ENCODE results near the gene TTF2.

The TTF2 gene

GRCh38 chr1:117045644-117046043 lies 14.5 kb upstream of the TTF2 start:
- TF ChIP-seq YY1 (IDR thresholded peaks at IDR 0.05; ENCODE audit: insufficient read depth, insufficient read length) (no peak), ZNF274 (IDR thresholded peaks at IDR 0.05; ENCODE audit: low read depth, low read length) (no peak), SUZ12 (IDR thresholded peaks at IDR 0.05; ENCODE audit: extremely low read depth, insufficient read depth, insufficient read length) (no peak)
- no peak overlapping the region for H3K9ac ChIP-seq (ENCODE audit: insufficient read length, low read depth)
- H3K4me3 ChIP-seq (ENCODE audit: insufficient read length, low read depth): no peak overlapping the region
- H3K9me3 ChIP-seq (ENCODE audit: insufficient read depth, low read length): peaks cover 3% of the 10 kb centered on the region; the same call in 1 of the 2 replicates
- no peaks in the 10 kb centered on the region for H3K27me3 ChIP-seq (ENCODE audit: insufficient read depth, insufficient read length)
- H3K36me3 ChIP-seq (ENCODE audit: insufficient read depth, insufficient read length, low read length): peaks cover 8% of the 10 kb centered on the region
- no peak for DNase-seq (ENCODE audit: low read depth, low spot score)
- H3K4me1 ChIP-seq (ENCODE audit: insufficient read depth, insufficient read length): no peaks in the 10 kb centered on the region

GRCh38 chr1:117046781-117047180 lies 13.3 kb upstream of the TTF2 start:
- peaks cover 3% of the 10 kb centered on the region; the same call in 1 of the 2 replicates for H3K9me3 ChIP-seq (ENCODE audit: insufficient read depth, low read length)
- H3K27me3 ChIP-seq (ENCODE audit: insufficient read depth, insufficient read length): no peaks in the 10 kb centered on the region
- no peak overlapping the region for H3K9ac ChIP-seq (ENCODE audit: insufficient read length, low read depth)
- DNase-seq (ENCODE audit: low read depth, low spot score): no peak
- H3K4me3 ChIP-seq (ENCODE audit: insufficient read length, low read depth): no peak overlapping the region
- H3K4me1 ChIP-seq (ENCODE audit: insufficient read depth, insufficient read length): no peaks in the 10 kb centered on the region
- no peak for TF ChIP-seq YY1 (IDR thresholded peaks at IDR 0.05; ENCODE audit: insufficient read depth, insufficient read length)
- no peak for TF ChIP-seq ZNF274 (IDR thresholded peaks at IDR 0.05; ENCODE audit: low read depth, low read length)
- no peak for TF ChIP-seq SUZ12 (IDR thresholded peaks at IDR 0.05; ENCODE audit: extremely low read depth, insufficient read depth, insufficient read length)
- peaks cover 8% of the 10 kb centered on the region for H3K36me3 ChIP-seq (ENCODE audit: insufficient read depth, insufficient read length, low read length)

- H3K9ac ChIP-seq (ENCODE audit: insufficient read length, low read depth): no peak overlapping the region
- no peak overlapping the region for H3K4me3 ChIP-seq (ENCODE audit: insufficient read length, low read depth)
- peaks cover 8% of the 10 kb centered on the region for H3K36me3 ChIP-seq (ENCODE audit: insufficient read depth, insufficient read length, low read length)
- peaks cover 3% of the 10 kb centered on the region; the same call in 1 of the 2 replicates for H3K9me3 ChIP-seq (ENCODE audit: insufficient read depth, low read length)
- no peaks in the 10 kb centered on the region for H3K27me3 ChIP-seq (ENCODE audit: insufficient read depth, insufficient read length)
- TF ChIP-seq SUZ12 (IDR thresholded peaks at IDR 0.05; ENCODE audit: extremely low read depth, insufficient read depth, insufficient read length) (no peak), ZNF274 (IDR thresholded peaks at IDR 0.05; ENCODE audit: low read depth, low read length) (no peak), YY1 (IDR thresholded peaks at IDR 0.05; ENCODE audit: insufficient read depth, insufficient read length) (no peak)
- H3K4me1 ChIP-seq (ENCODE audit: insufficient read depth, insufficient read length): no peaks in the 10 kb centered on the region
- DNase-seq (ENCODE audit: low read depth, low spot score): no peak
Observed at GRCh38 chr1:117047271-117047670, 12.9 kb upstream of the TTF2 start.

GRCh38 chr1:117049857-117050256 lies 10.3 kb upstream of the TTF2 start:
- Histone ChIP-seq H3K9ac (ENCODE audit: insufficient read length, low read depth) (no peak overlapping the region), H3K36me3 (ENCODE audit: insufficient read depth, insufficient read length, low read length) (peaks cover 8% of the 10 kb centered on the region), H3K9me3 (ENCODE audit: insufficient read depth, low read length) (no peaks in the 10 kb centered on the region), H3K4me3 (ENCODE audit: insufficient read length, low read depth) (no peak overlapping the region), H3K27me3 (ENCODE audit: insufficient read depth, insufficient read length) (no peaks in the 10 kb centered on the region), H3K4me1 (ENCODE audit: insufficient read depth, insufficient read length) (no peaks in the 10 kb centered on the region)
- TF ChIP-seq YY1 (IDR thresholded peaks at IDR 0.05; ENCODE audit: insufficient read depth, insufficient read length): no peak
- no peak for TF ChIP-seq ZNF274 (IDR thresholded peaks at IDR 0.05; ENCODE audit: low read depth, low read length)
- DNase-seq (ENCODE audit: low read depth, low spot score): no peak

GRCh38 chr1:117051224-117052064 lies 8.7 kb upstream of the TTF2 start:
- Histone ChIP-seq H3K9me3 (ENCODE audit: insufficient read depth, low read length) (no peaks in the 10 kb centered on the region), H3K27me3 (ENCODE audit: insufficient read depth, insufficient read length) (no peaks in the 10 kb centered on the region), H3K9ac (ENCODE audit: insufficient read length, low read depth) (no peak overlapping the region), H3K36me3 (ENCODE audit: insufficient read depth, insufficient read length, low read length) (peaks cover 8% of the 10 kb centered on the region), H3K4me3 (ENCODE audit: insufficient read length, low read depth) (no peak overlapping the region), H3K4me1 (ENCODE audit: insufficient read depth, insufficient read length) (no peaks in the 10 kb centered on the region)
- TF ChIP-seq SUZ12 (IDR thresholded peaks at IDR 0.05; ENCODE audit: extremely low read depth, insufficient read depth, insufficient read length) (no peak), ZNF274 (IDR thresholded peaks at IDR 0.05; ENCODE audit: low read depth, low read length) (no peak), YY1 (IDR thresholded peaks at IDR 0.05; ENCODE audit: insufficient read depth, insufficient read length) (no peak)
- DNase-seq (ENCODE audit: low read depth, low spot score): no peak

- Histone ChIP-seq H3K27me3 (ENCODE audit: insufficient read depth, insufficient read length) (no peaks in the 10 kb centered on the region), H3K9me3 (ENCODE audit: insufficient read depth, low read length) (no peaks in the 10 kb centered on the region), H3K36me3 (ENCODE audit: insufficient read depth, insufficient read length, low read length) (peaks cover 5% of the 10 kb centered on the region), H3K4me1 (ENCODE audit: insufficient read depth, insufficient read length) (no peaks in the 10 kb centered on the region), H3K9ac (ENCODE audit: insufficient read length, low read depth) (no peak overlapping the region), H3K4me3 (ENCODE audit: insufficient read length, low read depth) (no peak overlapping the region)
- no peak for TF ChIP-seq ZNF274 (IDR thresholded peaks at IDR 0.05; ENCODE audit: low read depth, low read length)
- TF ChIP-seq SUZ12 (IDR thresholded peaks at IDR 0.05; ENCODE audit: extremely low read depth, insufficient read depth, insufficient read length): no peak
- TF ChIP-seq YY1 (IDR thresholded peaks at IDR 0.05; ENCODE audit: insufficient read depth, insufficient read length): no peak
- no peak for DNase-seq (ENCODE audit: low read depth, low spot score)
Observed at GRCh38 chr1:117054068-117054467, 6.1 kb upstream of the TTF2 start.

GRCh38 chr1:117058810-117059209 lies 1.3 kb upstream of the TTF2 start:
- Histone ChIP-seq H3K9ac (ENCODE audit: insufficient read length, low read depth) (peak overlapping the region; percentile 85), H3K36me3 (ENCODE audit: insufficient read depth, insufficient read length, low read length) (peaks cover 21% of the 10 kb centered on the region), H3K4me1 (ENCODE audit: insufficient read depth, insufficient read length) (no peaks in the 10 kb centered on the region), H3K9me3 (ENCODE audit: insufficient read depth, low read length) (no peaks in the 10 kb centered on the region), H3K27me3 (ENCODE audit: insufficient read depth, insufficient read length) (no peaks in the 10 kb centered on the region), H3K4me3 (ENCODE audit: insufficient read length, low read depth) (peak overlapping the region; percentile 87)
- no peak for DNase-seq (ENCODE audit: low read depth, low spot score)
- no peak for TF ChIP-seq ZNF274 (IDR thresholded peaks at IDR 0.05; ENCODE audit: low read depth, low read length)
- no peak for TF ChIP-seq SUZ12 (IDR thresholded peaks at IDR 0.05; ENCODE audit: extremely low read depth, insufficient read depth, insufficient read length)
- no peak for TF ChIP-seq YY1 (IDR thresholded peaks at IDR 0.05; ENCODE audit: insufficient read depth, insufficient read length)
